Esophagus squamous epithelium (tissue), 5 donors: Measurements from ENCODE around the gene LDAH. TPM values are rescaled to one million over a fixed set of nuclear protein-coding genes. Genes with fewer than 3 reads are reported as not detected.

Experiments used
- DNase-seq: peaks from one replicate; lab custom pipeline; 2025; lab: John Stamatoyannopoulos, UW
- H3K27ac ChIP-seq, 4 donors: fragments of 200-600 bp; sonication (generic); one replicate each; pipeline ENCODE4 v1.5.1; 2016 to 2019; ENCODE audit warnings: mild to moderate bottlenecking in 1 of 4
- H3K27me3 ChIP-seq, 4 donors: fragments of 200-600 bp; sonication (generic); 1 replicate in 3 of 4; 2 replicates in 1 of 4; pipeline versions ENCODE4 v1.5.1 to v1.6.0; 2017 to 2021; ENCODE audit warnings: antibody characterized with exemption in 1 of 4
- H3K36me3 ChIP-seq, 3 donors: fragments of 200-600 bp; sonication (generic); one replicate each; pipeline ENCODE4 v1.5.1; 2016 to 2019
- H3K4me1 ChIP-seq, 3 donors: fragments of 200-600 bp; sonication (generic); one replicate each; pipeline ENCODE4 v1.5.1; 2017 to 2019
- H3K4me3 ChIP-seq, 4 donors: fragments of 200-600 bp; sonication (generic); 1 replicate in 3 of 4; 2 replicates in 1 of 4; pipeline ENCODE4 v1.5.1; 2016 to 2019; ENCODE audit warnings: mild to moderate bottlenecking in 2 of 4, moderate library complexity in 1 of 4
- H3K9me3 ChIP-seq, 3 donors: fragments of 200-600 bp; sonication (generic); one replicate each; pipeline ENCODE4 v1.5.1; 2016 to 2019
- CTCF ChIP-seq, 6 experiments: fragments of 450-650 bp in 4 of 6; fragments of 200-600 bp in 2 of 6; sonication (generic) in 2 of 6; IDR thresholded peaks; one replicate each; pipeline ENCODE4 v1.5.1; 2016 to 2019; ENCODE audit warnings: antibody characterized with exemption in 6 of 6, mild to moderate bottlenecking in 4 of 6, moderate library complexity in 4 of 6
- POLR2A ChIP-seq, 4 donors: fragments of 450-650 bp; IDR thresholded peaks; one replicate each; pipeline ENCODE4 v1.6.1; 2017; ENCODE audit warnings: antibody characterized with exemption in 4 of 4, mild to moderate bottlenecking in 4 of 4, moderate library complexity in 3 of 4
- WGBS, 2 donors: methylation state at CpG; one replicate each; pipeline ENCODE4 v1.1.5; 2018; 5-methylcytosine and 5-hydroxymethylcytosine counted together
- intact Hi-C: fragments of 100-400 bp; cut with DNase I; formaldehyde crosslinking; loops from one replicate; pipeline ENCODE4 v1.15.0; 2022
- total RNA-seq, 4 donors: library from RNA; depleted of rRNA; stranded (reverse); fragments of >200 nt; gene quantifications; one replicate each; pipeline ENCODE4 v1.1.0, GENCODE V29; 2016
- donor health status: DM: yes; HTN: yes; CAD: no.

The LDAH gene
- total RNA-seq, 4 donors from 2014 or later = 5.8 to 12.4 (median 8.5) TPM

- TF ChIP-seq CTCF (IDR thresholded peaks at IDR 0.05) (no peak), POLR2A (IDR thresholded peaks at IDR 0.05) (no peak)
- 78 to 81% methylated on average over 2 of the region's 2 CpGs for WGBS, 2 donors
- intact Hi-C loops = no loop called here
These were observed 126.5 kb downstream of the LDAH start for GRCh38 chr2:20696366-20696765.

GRCh38 chr2:20693317-20693716, 129.6 kb downstream of the LDAH start:
- H3K27ac ChIP-seq = no peak overlapping the region
- H3K4me1 ChIP-seq = no peaks in the 10 kb centered on the region
- no peak for TF ChIP-seq POLR2A (IDR thresholded peaks at IDR 0.05)
- no peak for TF ChIP-seq CTCF (IDR thresholded peaks at IDR 0.05)
- no peaks in the 10 kb centered on the region for H3K27me3 ChIP-seq
- no peak overlapping the region for H3K4me3 ChIP-seq
- peaks cover 0 to 49% (median 0%) of the 10 kb centered on the region in 3 donors for H3K36me3 ChIP-seq
- 94 to 98% methylated on average over 2 of the region's 3 CpGs for WGBS, 2 donors
- intact Hi-C loops = no loop called here
- DNase-seq = no peak
- no peaks in the 10 kb centered on the region for H3K9me3 ChIP-seq

More at GRCh38 chr2:20696366-20696765, 126.5 kb downstream of the LDAH start:
- no peak for DNase-seq
- H3K9me3 ChIP-seq = no peaks in the 10 kb centered on the region
- no peak overlapping the region for H3K27ac ChIP-seq
- H3K27me3 ChIP-seq = no peaks in the 10 kb centered on the region
- H3K4me3 ChIP-seq = no peak overlapping the region
- no peaks in the 10 kb centered on the region for H3K4me1 ChIP-seq
- peaks cover 0 to 61% (median 0%) of the 10 kb centered on the region in 3 donors for H3K36me3 ChIP-seq

GRCh38 chr2:20692081-20692480, 130.8 kb downstream of the LDAH start:
- TF ChIP-seq POLR2A (IDR thresholded peaks at IDR 0.05) (no peak), CTCF (IDR thresholded peaks at IDR 0.05) (no peak)
- H3K4me3 ChIP-seq = no peak overlapping the region
- 86 to 88% methylated on average over 2 of the region's 2 CpGs for WGBS, 2 donors
- intact Hi-C loops = no loop called here
- H3K36me3 ChIP-seq = peaks cover 0 to 62% (median 0%) of the 10 kb centered on the region in 3 donors
- H3K9me3 ChIP-seq = no peaks in the 10 kb centered on the region
- H3K27ac ChIP-seq = no peak overlapping the region
- DNase-seq = no peak
- H3K4me1 ChIP-seq = no peaks in the 10 kb centered on the region
- H3K27me3 ChIP-seq = no peaks in the 10 kb centered on the region

GRCh38 chr2:20691076-20691734, 131.7 kb downstream of the LDAH start:
- WGBS, 2 donors = 88 to 91% methylated on average over 6 of the region's 6 CpGs
- DNase-seq = no peak
- Histone ChIP-seq H3K27ac (no peak overlapping the region), H3K4me1 (no peaks in the 10 kb centered on the region), H3K27me3 (no peaks in the 10 kb centered on the region), H3K9me3 (no peaks in the 10 kb centered on the region), H3K36me3 (peaks cover 0 to 63% (median 0%) of the 10 kb centered on the region in 3 donors), H3K4me3 (no peak overlapping the region)
- intact Hi-C loops = no loop called here
- TF ChIP-seq POLR2A (IDR thresholded peaks at IDR 0.05) (no peak), CTCF (IDR thresholded peaks at IDR 0.05) (no peak)

- Histone ChIP-seq H3K27me3 (no peaks in the 10 kb centered on the region), H3K4me1 (no peaks in the 10 kb centered on the region), H3K9me3 (no peaks in the 10 kb centered on the region), H3K27ac (no peak overlapping the region), H3K36me3 (peaks cover 0 to 67% (median 0%) of the 10 kb centered on the region in 3 donors), H3K4me3 (no peak overlapping the region)
- TF ChIP-seq CTCF (IDR thresholded peaks at IDR 0.05) (no peak), POLR2A (IDR thresholded peaks at IDR 0.05) (no peak)
- WGBS, 2 donors = 92 to 93% methylated on average over 10 to 11 of the region's 11 CpGs
- intact Hi-C loops = no loop called here
- no peak for DNase-seq
These were observed 133.3 kb downstream of the LDAH start for GRCh38 chr2:20689428-20690264.
